Body of pancreas (tissue), 4 donors: Measurements from ENCODE around the gene CCDC175. TPM values are rescaled to one million over a fixed set of nuclear protein-coding genes. Genes with fewer than 3 reads are reported as not detected.
A peak's percentile ranks its signal among the peaks of the same experiment; 100 is the strongest.

Experiments
- ATAC-seq: fragments of 150-250 bp; one replicate; pipeline ENCODE4 v1.9.1; 2016
- DNase-seq, 4 donors: peaks; one replicate each; pipeline ENCODE4 v3.0.0-alpha.2; 2019
- H3K27ac ChIP-seq, 4 donors: fragments of 200-600 bp; sonication (generic); 1 replicate in 3 of 4; 2 replicates in 1 of 4; pipeline versions ENCODE4 v1.5.1 to v1.6.1; 2016 to 2019; ENCODE audit warnings: mild to moderate bottlenecking in 1 of 4, mixed read lengths in 1 of 4, moderate library complexity in 1 of 4
- H3K27me3 ChIP-seq, 2 donors: fragments of 200-600 bp; sonication (generic); one replicate each; pipeline ENCODE4 v1.6.0; 2016; ENCODE audit warnings: mild to moderate bottlenecking in 1 of 2
- H3K36me3 ChIP-seq, 2 donors: fragments of 200-600 bp; sonication (generic); replicated peaks in 1 of 2; 2 replicates each; pipeline ENCODE4 v1.5.1; 2016; ENCODE audit warnings: low read depth in 2 of 2; ENCODE audit not compliant: insufficient read depth in 1 of 2
- H3K4me1 ChIP-seq: fragments of 200-600 bp; sonication (generic); one replicate; pipeline ENCODE4 v1.6.0; 2016
- H3K4me3 ChIP-seq, 2 donors: fragments of 200-600 bp; sonication (generic); 1 replicate in 1 of 2; 2 replicates in 1 of 2; pipeline ENCODE4 v1.5.1; 2016 to 2019
- H3K9me3 ChIP-seq, 3 donors: fragments of 200-600 bp; sonication (generic); 1 replicate in 2 of 3; 2 replicates in 1 of 3; pipeline ENCODE4 v1.5.1; 2016
- POLR2A ChIP-seq, 3 donors: fragments of 450-650 bp; IDR thresholded peaks; one replicate each; pipeline ENCODE4 v1.6.1; 2016; ENCODE audit warnings: antibody characterized with exemption in 3 of 3, mild to moderate bottlenecking in 2 of 3
- WGBS, 2 donors: methylation state at CpG; one replicate each; pipeline ENCODE4 v1.1.5; 2017; 5-methylcytosine and 5-hydroxymethylcytosine counted together
- intact Hi-C: fragments of 100-400 bp; cut with DNase I; formaldehyde crosslinking; loops from one replicate; pipeline ENCODE4 v1.15.1; 2023
- total RNA-seq, 2 donors: library from RNA; depleted of rRNA; stranded (reverse); fragments of >200 nt; gene quantifications; one replicate each; pipeline ENCODE4 v1.1.0, GENCODE V29; 2016
- TF ChIP-seq, protein P1 (sequence below), 7 experiments: fragments of 450-650 bp in 4 of 7; fragments of 200-600 bp in 3 of 7; sonication (generic) in 3 of 7; IDR thresholded peaks; one replicate each; pipeline ENCODE4 v1.5.1; 2016 to 2019; ENCODE audit warnings: antibody characterized with exemption in 7 of 7

Gene CCDC175
- total RNA-seq, 2 donors from 2014 or later = not detected

DNA sequence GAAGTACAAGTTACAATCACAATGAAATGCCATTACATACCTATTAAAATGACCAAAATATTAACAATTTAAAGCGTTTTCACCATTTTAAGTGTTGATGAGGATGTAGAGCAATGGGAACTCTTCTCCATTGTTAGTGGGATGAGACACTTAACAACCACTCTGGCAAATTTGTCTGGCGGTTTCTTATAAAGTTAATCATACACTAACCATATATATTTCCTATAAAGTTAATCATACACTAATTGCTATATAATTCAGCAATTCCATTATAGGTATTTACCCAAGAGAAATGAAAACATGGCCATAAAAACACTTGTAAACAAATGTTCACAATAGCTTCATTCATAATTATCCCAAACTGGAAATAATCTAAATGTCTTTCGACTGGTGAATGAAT, 56.4 kb downstream of the CCDC175 start:
- H3K36me3 ChIP-seq = no peaks in the 10 kb centered on the region
- ATAC-seq (no peak), DNase-seq (no peak)
- 71% methylated on average over 3 of the region's 3 CpGs for WGBS, 2 donors
- no peaks in the 10 kb centered on the region for H3K27me3 ChIP-seq
- no peak overlapping the region for H3K27ac ChIP-seq
- no peak overlapping the region for H3K4me3 ChIP-seq
- no peak for TF ChIP-seq POLR2A (IDR thresholded peaks at IDR 0.05)
- TF ChIP-seq, protein P1, sequence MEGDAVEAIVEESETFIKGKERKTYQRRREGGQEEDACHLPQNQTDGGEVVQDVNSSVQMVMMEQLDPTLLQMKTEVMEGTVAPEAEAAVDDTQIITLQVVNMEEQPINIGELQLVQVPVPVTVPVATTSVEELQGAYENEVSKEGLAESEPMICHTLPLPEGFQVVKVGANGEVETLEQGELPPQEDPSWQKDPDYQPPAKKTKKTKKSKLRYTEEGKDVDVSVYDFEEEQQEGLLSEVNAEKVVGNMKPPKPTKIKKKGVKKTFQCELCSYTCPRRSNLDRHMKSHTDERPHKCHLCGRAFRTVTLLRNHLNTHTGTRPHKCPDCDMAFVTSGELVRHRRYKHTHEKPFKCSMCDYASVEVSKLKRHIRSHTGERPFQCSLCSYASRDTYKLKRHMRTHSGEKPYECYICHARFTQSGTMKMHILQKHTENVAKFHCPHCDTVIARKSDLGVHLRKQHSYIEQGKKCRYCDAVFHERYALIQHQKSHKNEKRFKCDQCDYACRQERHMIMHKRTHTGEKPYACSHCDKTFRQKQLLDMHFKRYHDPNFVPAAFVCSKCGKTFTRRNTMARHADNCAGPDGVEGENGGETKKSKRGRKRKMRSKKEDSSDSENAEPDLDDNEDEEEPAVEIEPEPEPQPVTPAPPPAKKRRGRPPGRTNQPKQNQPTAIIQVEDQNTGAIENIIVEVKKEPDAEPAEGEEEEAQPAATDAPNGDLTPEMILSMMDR (IDR thresholded peaks at IDR 0.05) = no peak
- intact Hi-C loops = no loop called here
- H3K4me1 ChIP-seq = no peaks in the 10 kb centered on the region
- no peaks in the 10 kb centered on the region for H3K9me3 ChIP-seq

DNA sequence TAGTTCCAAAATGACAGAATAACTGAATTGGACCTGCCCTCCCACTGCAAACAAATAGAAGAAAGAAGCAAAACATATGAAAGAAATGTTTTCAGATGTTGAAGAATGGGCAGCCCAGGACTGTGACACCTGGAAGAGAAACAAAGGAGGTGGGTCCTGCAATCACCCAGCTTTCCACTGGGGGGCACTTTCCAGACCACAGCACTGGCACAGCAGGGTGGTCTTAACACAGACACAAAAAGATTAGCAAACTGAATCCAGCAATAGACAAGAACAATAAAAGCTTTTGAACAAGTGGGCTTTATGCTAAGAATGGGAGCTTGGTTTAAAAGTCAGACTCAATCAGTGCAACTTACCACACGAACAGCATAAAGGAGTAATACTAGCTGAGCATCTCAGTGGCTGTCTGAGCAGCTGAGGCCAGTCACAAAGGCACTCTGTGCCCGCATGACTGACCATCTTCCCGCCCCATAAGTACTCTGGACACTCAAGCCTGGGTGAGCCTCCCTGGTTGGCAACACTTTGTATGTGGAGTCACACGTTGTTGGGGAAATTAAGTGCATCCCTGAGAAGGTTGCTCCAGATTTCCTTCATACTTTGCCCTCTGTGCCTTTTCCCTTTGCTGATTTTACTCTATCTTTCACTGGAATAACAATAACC, 64.6 kb downstream of the CCDC175 start:
- H3K4me3 ChIP-seq = no peak overlapping the region
- peak in 1 of 4 donors; percentile 12 for DNase-seq
- no peak overlapping the region for H3K27ac ChIP-seq
- no peaks in the 10 kb centered on the region for H3K9me3 ChIP-seq
- no peaks in the 10 kb centered on the region for H3K27me3 ChIP-seq
- H3K36me3 ChIP-seq = no peaks in the 10 kb centered on the region
- TF ChIP-seq, protein P1 (IDR thresholded peaks at IDR 0.05) = peak in 5 of 7 experiments; percentile 16 to 26 (median 19)
- no peak for TF ChIP-seq POLR2A (IDR thresholded peaks at IDR 0.05)
- WGBS, 2 donors = 61 to 64% methylated on average over 4 of the region's 4 CpGs
- H3K4me1 ChIP-seq = no peaks in the 10 kb centered on the region
- intact Hi-C loops = no loop called here
- no peak for ATAC-seq

DNA sequence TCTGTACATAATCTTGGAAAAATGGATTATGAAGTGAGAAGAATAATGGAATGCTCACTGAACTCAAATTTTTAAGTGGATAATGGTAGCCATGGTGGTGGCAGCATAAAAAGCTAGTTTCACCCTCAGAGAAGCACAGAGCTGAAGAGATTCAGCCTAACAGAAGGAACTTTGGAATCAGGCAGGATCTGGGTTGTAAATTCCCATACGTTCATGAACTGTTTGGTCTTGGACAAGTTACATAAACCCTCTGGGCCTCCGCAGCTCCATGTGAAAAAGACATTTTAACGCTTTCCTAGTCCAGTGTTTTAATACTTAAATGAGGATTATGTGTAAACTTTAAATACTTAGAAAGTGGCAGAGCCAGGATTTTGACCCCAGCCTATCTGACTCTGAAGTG, 65.6 kb downstream of the CCDC175 start:
- 57% methylated on average over 3 of the region's 3 CpGs for WGBS, 2 donors
- DNase-seq (no peak), ATAC-seq (no peak)
- no peaks in the 10 kb centered on the region for H3K4me1 ChIP-seq
- no peaks in the 10 kb centered on the region for H3K36me3 ChIP-seq
- H3K27ac ChIP-seq = no peak overlapping the region
- TF ChIP-seq, protein P1 (IDR thresholded peaks at IDR 0.05) = no peak
- TF ChIP-seq POLR2A (IDR thresholded peaks at IDR 0.05) = no peak
- no peaks in the 10 kb centered on the region for H3K9me3 ChIP-seq
- no peak overlapping the region for H3K4me3 ChIP-seq
- no peaks in the 10 kb centered on the region for H3K27me3 ChIP-seq
- intact Hi-C loops = no loop called here

DNA sequence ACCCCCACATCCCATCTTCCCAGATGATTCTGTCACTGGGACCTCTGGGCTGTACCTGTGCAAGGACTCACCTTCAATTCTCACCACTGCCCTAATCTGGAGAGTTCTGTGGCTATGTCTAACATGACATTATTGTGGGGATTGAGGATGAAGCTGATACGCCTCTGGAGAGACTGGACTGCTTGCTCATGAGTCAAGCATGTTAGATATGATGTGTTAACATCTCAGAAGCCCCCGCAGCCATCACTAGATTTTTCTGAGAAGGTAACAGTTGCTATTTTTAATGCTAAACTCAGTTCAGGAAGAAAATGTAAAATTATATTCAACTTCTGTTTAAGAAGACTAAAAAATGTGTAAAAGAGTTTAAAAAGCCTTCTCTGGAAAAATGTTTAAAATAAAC, 66.6 kb downstream of the CCDC175 start:
- no peak for TF ChIP-seq POLR2A (IDR thresholded peaks at IDR 0.05)
- Histone ChIP-seq H3K4me3 (no peak overlapping the region), H3K4me1 (no peaks in the 10 kb centered on the region), H3K9me3 (no peaks in the 10 kb centered on the region), H3K36me3 (no peaks in the 10 kb centered on the region), H3K27ac (no peak overlapping the region), H3K27me3 (no peaks in the 10 kb centered on the region)
- ATAC-seq (no peak), DNase-seq (no peak)
- WGBS, 2 donors = 71% methylated on average over 2 of the region's 2 CpGs
- intact Hi-C loops = no loop called here

DNA sequence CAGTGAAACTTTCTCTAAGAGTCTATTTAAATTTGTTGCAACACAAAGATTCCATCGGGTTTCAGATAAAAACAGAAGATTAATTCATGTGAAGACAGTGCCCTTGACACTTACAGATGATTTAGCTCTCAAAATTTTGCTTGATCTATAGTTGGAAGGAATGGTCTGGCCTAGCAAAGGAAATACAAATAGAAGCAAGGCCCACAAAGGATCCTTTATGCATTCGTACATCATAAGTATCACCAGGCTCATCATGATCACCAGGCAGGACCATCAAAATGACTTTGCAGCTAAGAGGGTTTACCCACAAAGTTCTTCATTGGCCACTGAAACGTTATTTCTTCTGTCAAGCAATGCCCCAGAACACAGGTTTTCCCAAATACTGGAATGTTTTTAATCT, 67.5 kb downstream of the CCDC175 start:
- intact Hi-C loops = no loop called here
- H3K36me3 ChIP-seq = peaks cover 0 to 2% of the 10 kb centered on the region in 2 donors
- no peaks in the 10 kb centered on the region for H3K9me3 ChIP-seq
- H3K4me1 ChIP-seq = no peaks in the 10 kb centered on the region
- no peaks in the 10 kb centered on the region for H3K27me3 ChIP-seq
- 69% methylated on average over 3 of the region's 3 CpGs for WGBS, 2 donors
- ATAC-seq = no peak
- TF ChIP-seq, protein P1 (IDR thresholded peaks at IDR 0.05) = no peak
- TF ChIP-seq POLR2A (IDR thresholded peaks at IDR 0.05) = no peak
- no peak for DNase-seq
- H3K4me3 ChIP-seq = no peak overlapping the region
- no peak overlapping the region for H3K27ac ChIP-seq
